Uterus (tissue), 4 donors: Measurements from ENCODE around the gene ADGRG4. TPM values are rescaled to one million over a fixed set of nuclear protein-coding genes. Genes with fewer than 3 reads are reported as not detected.
"Not testable (repeated sequence)": the region's sequence is repeated elsewhere in the genome, so short reads cannot be mapped to it uniquely, and the experiment has no call there.

Experiments
- DNase-seq, 2 donors: peaks; one replicate each; pipeline ENCODE4 v3.0.0-alpha.2; 2019 to 2020
- H3K27ac ChIP-seq, 2 donors: fragments of 200-600 bp; sonication (generic); 1 replicate in 1 of 2; 2 replicates in 1 of 2; pipeline ENCODE4 v1.5.1; 2016 to 2018
- H3K27me3 ChIP-seq, 2 donors: fragments of 200-600 bp; sonication (generic); one replicate each; pipeline ENCODE4 v1.5.1; 2018 to 2019; ENCODE audit warnings: control low read depth in 1 of 2
- H3K36me3 ChIP-seq, 2 donors: fragments of 200-600 bp; sonication (generic); one replicate each; pipeline ENCODE4 v1.5.1; 2019; ENCODE audit warnings: control low read depth in 1 of 2
- H3K4me1 ChIP-seq, 2 donors: fragments of 200-600 bp; sonication (generic); one replicate each; pipeline ENCODE4 v1.5.1; 2018 to 2019; ENCODE audit warnings: control low read depth in 1 of 2
- H3K4me3 ChIP-seq, 2 donors: fragments of 200-600 bp; sonication (generic); 1 replicate in 1 of 2; 2 replicates in 1 of 2; pipeline ENCODE4 v1.5.1; 2018 to 2019; ENCODE audit warnings: mild to moderate bottlenecking in 1 of 2
- H3K9me3 ChIP-seq, 2 donors: fragments of 200-600 bp; sonication (generic); one replicate each; pipeline ENCODE4 v1.5.1; 2019; ENCODE audit warnings: control low read depth in 1 of 2
- CTCF ChIP-seq, 4 experiments: fragments of 200-600 bp in 2 of 4; fragments of 450-650 bp in 2 of 4; sonication (generic) in 2 of 4; IDR thresholded peaks; one replicate each; pipeline ENCODE4 v1.5.1; 2016 to 2019; ENCODE audit warnings: antibody characterized with exemption in 4 of 4, mild to moderate bottlenecking in 2 of 4, moderate library complexity in 1 of 4
- POLR2A ChIP-seq, 2 donors: fragments of 450-650 bp; IDR thresholded peaks; one replicate each; pipeline ENCODE4 v1.6.1; 2016; ENCODE audit warnings: antibody characterized with exemption in 2 of 2, mild to moderate bottlenecking in 1 of 2, moderate library complexity in 1 of 2
- intact Hi-C: fragments of 100-400 bp; cut with DNase I; formaldehyde crosslinking; loops from one replicate; pipeline ENCODE4 v1.15.1; 2023; ENCODE audit warnings: low total_unique reads
- total RNA-seq, 4 donors: library from RNA; depleted of rRNA in 3 of 4; stranded (reverse); fragments of >200 nt in 3 of 4; gene quantifications; one replicate each; pipeline versions ENCODE4 v1.1.0 to v1.2.4, GENCODE V29; 2014 to 2023
- donor health status: DM: yes; HTN: yes; CAD: no.

The ADGRG4 gene
- total RNA-seq, 4 donors from 2014 or later, result 2.0 to 4.4 TPM; not detected in 2

- Histone ChIP-seq H3K4me3 (no peak overlapping the region), H3K4me1 (no peaks in the 10 kb centered on the region), H3K36me3 (no peaks in the 10 kb centered on the region), H3K9me3 (no peaks in the 10 kb centered on the region), H3K27me3 (no peaks in the 10 kb centered on the region), H3K27ac (no peak overlapping the region)
- TF ChIP-seq POLR2A (IDR thresholded peaks at IDR 0.05) (no peak), CTCF (IDR thresholded peaks at IDR 0.05) (no peak)
- intact Hi-C loops, result no loop called here
- DNase-seq, result no peak
Measured at GRCh38 chrX:136273986-136274385, 26.8 kb upstream of the ADGRG4 start.

GRCh38 chrX:136275553-136275952 lies 25.2 kb upstream of the ADGRG4 start:
- Histone ChIP-seq H3K36me3 (no peaks in the 10 kb centered on the region), H3K4me3 (no peak overlapping the region), H3K9me3 (no peaks in the 10 kb centered on the region), H3K27me3 (no peaks in the 10 kb centered on the region), H3K27ac (no peak overlapping the region), H3K4me1 (no peaks in the 10 kb centered on the region)
- intact Hi-C loops, result no loop called here
- no peak for DNase-seq
- TF ChIP-seq POLR2A (IDR thresholded peaks at IDR 0.05) (no peak), CTCF (IDR thresholded peaks at IDR 0.05) (no peak)

- H3K9me3 ChIP-seq, H3K4me3 ChIP-seq, intact Hi-C loops, DNase-seq, H3K27ac ChIP-seq, H3K27me3 ChIP-seq, H3K4me1 ChIP-seq, H3K36me3 ChIP-seq: not testable (repeated sequence)
Measured at GRCh38 chrX:136286375-136286774, 14.4 kb upstream of the ADGRG4 start.

- TF ChIP-seq POLR2A (IDR thresholded peaks at IDR 0.05) (no peak), CTCF (IDR thresholded peaks at IDR 0.05) (no peak)
- intact Hi-C loops, result no loop called here
- H3K27me3 ChIP-seq, result no peaks in the 10 kb centered on the region
- H3K4me1 ChIP-seq, result no peaks in the 10 kb centered on the region
- H3K36me3 ChIP-seq, result no peaks in the 10 kb centered on the region
- H3K4me3 ChIP-seq, result no peak overlapping the region
- H3K27ac ChIP-seq, result no peak overlapping the region
- no peaks in the 10 kb centered on the region for H3K9me3 ChIP-seq
- no peak for DNase-seq
Measured at GRCh38 chrX:136291824-136292223, 8.9 kb upstream of the ADGRG4 start.

GRCh38 chrX:136292656-136293055 lies 8.1 kb upstream of the ADGRG4 start:
- H3K27me3 ChIP-seq, result no peaks in the 10 kb centered on the region
- no peak for TF ChIP-seq POLR2A (IDR thresholded peaks at IDR 0.05)
- no peaks in the 10 kb centered on the region for H3K4me1 ChIP-seq
- DNase-seq, result no peak
- no peaks in the 10 kb centered on the region for H3K36me3 ChIP-seq
- H3K9me3 ChIP-seq, result no peaks in the 10 kb centered on the region
- no peak overlapping the region for H3K27ac ChIP-seq
- H3K4me3 ChIP-seq, result no peak overlapping the region
- intact Hi-C loops, result no loop called here

- TF ChIP-seq POLR2A (IDR thresholded peaks at IDR 0.05), result no peak
- TF ChIP-seq CTCF (IDR thresholded peaks at IDR 0.05), result no peak
- no peak for DNase-seq
- Histone ChIP-seq H3K4me1 (no peaks in the 10 kb centered on the region), H3K4me3 (no peak overlapping the region), H3K27me3 (no peaks in the 10 kb centered on the region), H3K36me3 (no peaks in the 10 kb centered on the region), H3K27ac (no peak overlapping the region), H3K9me3 (no peaks in the 10 kb centered on the region)
- intact Hi-C loops, result no loop called here
Measured at GRCh38 chrX:136295380-136295779, 5.4 kb upstream of the ADGRG4 start.
